ENCODE results near the gene CD101.

Gene CD101

GRCh38 chr1:117051224-117052064 lies 49.9 kb downstream of the CD101 start:
- FAIRE-seq: peak; percentile 60
- DNase-seq (ENCODE audit: insufficient read length, low spot score): peak; percentile 37

- no peak for DNase-seq (ENCODE audit: insufficient read length, low spot score)
- FAIRE-seq: no peak
Measured at GRCh38 chr1:117054068-117054467, 52.5 kb downstream of the CD101 start.

- no peak for DNase-seq (ENCODE audit: insufficient read length, low spot score)
- no peak for FAIRE-seq
Measured at GRCh38 chr1:117058810-117059209, 57.2 kb downstream of the CD101 start.

DNA sequence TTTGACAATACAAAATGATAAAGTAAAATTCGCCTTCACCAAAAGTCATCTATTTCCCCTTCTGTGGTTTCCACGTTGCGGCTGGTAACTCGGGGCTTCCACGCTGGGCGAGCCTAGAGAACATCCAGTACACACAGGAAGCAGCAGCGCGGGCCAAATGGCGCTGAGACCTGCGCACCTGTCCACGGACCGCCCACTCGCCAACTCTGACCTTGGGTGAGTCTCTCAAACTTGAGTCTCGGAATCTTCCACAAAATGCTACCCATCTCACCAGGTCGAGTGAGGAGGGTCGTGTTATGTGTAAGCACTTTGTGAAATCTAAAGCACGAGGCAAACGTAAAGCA lies 57.7 kb downstream of the CD101 start:
- FAIRE-seq (no peak), DNase-seq (ENCODE audit: insufficient read length, low spot score) (no peak)

GRCh38 chr1:117059678-117060440 lies 58.3 kb downstream of the CD101 start, which contains the start of gene TTF2:
TTF2 (plus strand) TSS chr1:117060326; CDS start chr1:117060347, 21 bp downstream.
- peak; percentile 74 for DNase-seq (ENCODE audit: insufficient read length, low spot score)
- FAIRE-seq: peak; percentile 97

DNA sequence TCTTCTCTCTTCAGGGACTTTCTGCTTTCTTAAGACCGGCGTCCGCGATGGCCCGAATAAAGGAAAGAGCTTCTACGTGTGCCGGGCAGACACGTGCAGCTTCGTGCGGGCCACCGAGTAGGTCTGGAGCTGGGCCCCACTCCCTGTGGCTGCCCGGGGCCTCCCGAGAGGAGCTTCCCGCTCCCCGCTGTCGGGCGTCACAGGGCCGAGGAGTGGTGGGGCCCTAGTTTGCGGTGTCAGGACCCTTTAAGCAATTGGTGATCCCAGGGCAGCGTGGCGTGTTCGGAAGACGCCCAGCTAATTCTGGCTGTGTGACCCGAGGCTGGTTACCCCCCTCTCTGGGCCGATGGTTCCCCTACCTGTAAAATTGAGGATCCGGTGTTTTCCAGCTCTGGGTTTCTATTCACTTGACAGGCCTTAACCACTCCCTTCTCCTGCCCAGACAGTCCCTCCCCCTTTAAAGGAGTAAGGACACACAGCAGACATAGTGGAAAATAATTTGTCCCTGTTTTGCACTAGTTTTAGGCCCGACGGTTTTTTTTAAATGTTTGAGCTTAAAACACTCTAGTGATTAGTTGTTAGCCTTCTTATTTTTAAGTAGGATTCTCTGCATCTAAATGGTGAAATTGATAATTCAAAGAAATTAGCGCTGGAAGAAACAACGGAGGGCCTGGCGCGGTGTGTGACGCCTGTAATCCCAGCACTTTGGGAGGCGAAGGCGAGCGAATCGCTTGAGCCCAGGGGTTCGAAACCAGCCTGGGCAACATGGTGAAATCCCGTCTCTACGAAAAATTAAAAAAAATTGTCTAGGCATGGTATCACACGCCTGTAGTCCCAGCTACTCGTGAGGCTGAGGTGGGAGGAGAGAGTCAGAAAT lies 59.1 kb downstream of the CD101 start:
- FAIRE-seq (peak; percentile 65), DNase-seq (ENCODE audit: insufficient read length, low spot score) (no peak)

DNA sequence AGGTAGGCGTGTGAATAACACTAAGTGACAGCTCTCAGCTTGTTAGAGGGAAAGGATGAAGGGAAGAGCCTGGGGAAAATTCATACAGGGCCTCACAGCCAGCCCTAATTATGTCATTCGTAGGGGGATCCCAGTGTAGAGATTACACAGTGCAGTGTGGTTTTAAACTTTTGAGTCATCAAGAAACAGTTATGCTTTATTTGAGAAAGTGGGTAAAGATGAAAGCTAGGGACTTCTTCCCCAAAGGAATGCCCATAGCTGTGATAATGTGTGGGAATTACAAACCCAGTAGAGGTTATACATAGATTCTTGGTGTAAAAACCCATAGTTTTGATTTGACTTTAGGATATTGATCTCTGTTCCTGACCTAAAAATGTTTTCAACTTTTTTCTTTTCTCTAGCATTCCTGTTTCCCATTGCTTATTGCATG lies 60.4 kb downstream of the CD101 start:
- DNase-seq (ENCODE audit: insufficient read length, low spot score): no peak
- peak; percentile 66 for FAIRE-seq

GRCh38 chr1:117066367-117066766 lies 64.8 kb downstream of the CD101 start:
- FAIRE-seq (no peak), DNase-seq (ENCODE audit: insufficient read length, low spot score) (no peak)

- DNase-seq (ENCODE audit: insufficient read length, low spot score) (no peak), FAIRE-seq (no peak)
Measured at GRCh38 chr1:117067533-117068370, 66.2 kb downstream of the CD101 start.

DNA sequence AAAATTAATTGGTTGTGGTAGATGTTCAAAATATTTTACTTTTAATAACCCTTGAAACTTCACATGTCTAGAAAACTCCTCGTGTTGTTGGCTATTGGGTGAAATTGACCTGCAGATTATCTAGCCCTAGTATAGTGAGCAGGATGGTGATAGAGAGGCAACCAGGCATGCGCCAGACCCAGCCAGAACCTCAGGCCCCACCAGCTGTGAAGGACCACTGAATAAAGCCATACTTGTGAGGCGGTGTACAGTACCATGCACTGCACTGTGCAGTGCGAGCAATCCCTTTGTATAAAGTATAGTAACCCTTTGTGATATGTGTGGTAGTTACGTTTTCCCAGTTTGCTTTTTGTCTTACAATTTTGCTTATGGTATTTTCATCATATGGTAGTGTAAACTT lies 67.0 kb downstream of the CD101 start:
- no peak for FAIRE-seq
- DNase-seq (ENCODE audit: insufficient read length, low spot score): no peak

GRCh38 chr1:117069220-117069844 lies 67.8 kb downstream of the CD101 start:
- DNase-seq (ENCODE audit: insufficient read length, low spot score) (no peak), FAIRE-seq (no peak)

- no peak for FAIRE-seq
- DNase-seq (ENCODE audit: insufficient read length, low spot score): no peak
Measured at GRCh38 chr1:117070124-117070523, 68.6 kb downstream of the CD101 start.

GRCh38 chr1:117076648-117077047 lies 75.1 kb downstream of the CD101 start:
- FAIRE-seq (no peak), DNase-seq (ENCODE audit: insufficient read length, low spot score) (no peak)

GRCh38 chr1:117077267-117077666 lies 75.7 kb downstream of the CD101 start:
- no peak for FAIRE-seq
- no peak for DNase-seq (ENCODE audit: insufficient read length, low spot score)

- no peak for DNase-seq (ENCODE audit: insufficient read length, low spot score)
- no peak for FAIRE-seq
Measured at GRCh38 chr1:117079737-117080136, 78.2 kb downstream of the CD101 start.

DNA sequence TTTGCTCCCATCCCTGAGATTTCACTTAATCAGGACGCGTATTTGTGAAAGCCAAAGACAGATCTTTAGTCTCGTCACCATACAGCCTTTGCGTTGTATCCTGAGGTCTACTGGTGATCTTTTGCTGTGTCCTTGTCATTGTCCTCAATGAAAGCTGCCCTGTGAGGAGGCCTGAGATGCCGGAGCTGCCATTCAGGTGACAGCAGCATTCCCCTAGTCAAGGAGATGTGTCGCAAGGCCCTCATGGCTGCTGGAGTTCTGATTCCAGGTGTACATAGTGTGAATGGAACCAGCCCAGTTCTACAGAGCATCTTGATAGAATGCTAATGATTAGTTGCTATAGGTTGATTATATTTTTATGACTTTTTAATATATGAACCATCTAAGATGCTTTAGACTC lies 82.7 kb downstream of the CD101 start:
- no peak for DNase-seq (ENCODE audit: insufficient read length, low spot score)
- FAIRE-seq: no peak
